ENCODE data around the gene TOPAZ1. TPM values are rescaled to one million over a fixed set of nuclear protein-coding genes. Genes with fewer than 3 reads are reported as not detected.
A peak's percentile ranks its signal among the peaks of the same experiment; 100 is the strongest.

Gene TOPAZ1
- total and polyA plus RNA-seq, 9 of the 15 experiments (the other 6 are each of a cell fraction or from before 2014, with no cell fraction given), result 0.01 TPM; not detected in 8

GRCh38 chr3:44234648-44235268 is 6.9 kb upstream of the TOPAZ1 start (continued):
- TF ChIP-seq NR2C2 (CRISPR knock-in tag; IDR thresholded peaks at IDR 0.05), result no peak
- peak; percentile 40 for TF ChIP-seq NR2C2 (tag; IDR thresholded peaks at IDR 0.05)
- TF ChIP-seq CBFA2T3 (IDR thresholded peaks at IDR 0.05), result peak; percentile 79
- no peak for TF ChIP-seq MCM5 (IDR thresholded peaks at IDR 0.05; ENCODE audit: low read depth)
- no peak for TF ChIP-seq CHD1 (IDR thresholded peaks at IDR 0.05; ENCODE audit: low read length)
- no peak for TF ChIP-seq DIDO1 (tag; IDR thresholded peaks at IDR 0.05; ENCODE audit: low read depth)
- TF ChIP-seq ZBTB2 (IDR thresholded peaks at IDR 0.05), result peak; percentile 52
- 0 out of 4 replicates have a peak, but pooled peaks of 1 of the 2 experiments have one; percentile 33 for TF ChIP-seq KDM1A (IDR thresholded peaks at IDR 0.05)
- no peak for TF ChIP-seq ZNF384 (IDR thresholded peaks at IDR 0.05; ENCODE audit: low read depth, low read length)
- TF ChIP-seq NCOA2 (IDR thresholded peaks at IDR 0.05; ENCODE audit: partially characterized antibody in 2 of 2), result no peak
- TF ChIP-seq PHF8 (IDR thresholded peaks at IDR 0.05; ENCODE audit: borderline replicate concordance, low read length), result no peak
- TF ChIP-seq TEAD4 (IDR thresholded peaks at IDR 0.05; ENCODE audit: low read length), result peak; percentile 73; the same call in 1 of the 2 replicates
- no peak for TF ChIP-seq TEAD4 (CRISPR knock-in tag; IDR thresholded peaks at IDR 0.05; ENCODE audit: borderline replicate concordance)
- TF ChIP-seq ZEB2 (IDR thresholded peaks at IDR 0.05), result peak; percentile 85
- peak; percentile 73 for TF ChIP-seq DPF2 (IDR thresholded peaks at IDR 0.05)
- no peak for TF ChIP-seq PURB (CRISPR knock-in tag; IDR thresholded peaks at IDR 0.05; ENCODE audit: low read depth)
- TF ChIP-seq CBFA2T2 (conservative IDR thresholded peaks at IDR 0.05), result peak; percentile 59

Data from K562 (cell line).